Adrenal gland (tissue), 5 donors: ENCODE results near the gene SSB.

ENCODE experiments used
- CTCF ChIP-seq, 6 experiments: fragments of 450-650 bp in 4 of 6; fragments of 200-600 bp in 2 of 6; sonication (generic) in 1 of 6; IDR thresholded peaks; 1 replicate in 5 of 6; 2 replicates in 1 of 6; pipeline versions ENCODE4 v1.5.1 to v1.8.0; 2016 to 2021; ENCODE audit warnings: antibody characterized with exemption in 6 of 6, mild to moderate bottlenecking in 2 of 6, moderate library complexity in 1 of 6
- POLR2A ChIP-seq, 2 donors: fragments of 450-650 bp; IDR thresholded peaks; one replicate each; pipeline ENCODE4 v1.6.1; 2017; ENCODE audit warnings: antibody characterized with exemption in 2 of 2, mild to moderate bottlenecking in 2 of 2, moderate library complexity in 1 of 2
- donor health status: DM: no; HTN: no; CAD: no.

GRCh38 chr2:169771612-169772011 lies 27.1 kb upstream of the SSB start:
- no peak for TF ChIP-seq CTCF (IDR thresholded peaks at IDR 0.05)
- no peak for TF ChIP-seq POLR2A (IDR thresholded peaks at IDR 0.05)
